Left lung (tissue), 10 donors: ENCODE data around the gene PI4KA. TPM values are rescaled to one million over a fixed set of nuclear protein-coding genes. Genes with fewer than 3 reads are reported as not detected.
A peak's percentile ranks its signal among the peaks of the same experiment; 100 is the strongest.

Experiments used
- ATAC-seq: fragments of 200-7000 bp; cut with Tn5 transposase; one replicate; pipeline ENCODE4 v1.9.1; 2020; ENCODE audit warnings: moderate library complexity
- DNase-seq, 4 donors: peaks; one replicate each; pipeline ENCODE4 v3.0.0-alpha.2; 2013 to 2020
- H3K27ac ChIP-seq, 2 donors: fragments of 200-600 bp; sonication (generic) in 1 of 2; one replicate each; pipeline versions ENCODE4 v1.5.0 to v1.8.0; 2020 to 2021
- H3K27me3 ChIP-seq, 2 donors: fragments of 200-600 bp; sonication (generic) in 1 of 2; one replicate each; pipeline versions ENCODE4 v1.5.0 to v1.8.0; 2020 to 2021
- H3K36me3 ChIP-seq, 2 donors: fragments of 200-600 bp; sonication (generic) in 1 of 2; one replicate each; pipeline versions ENCODE4 v1.5.0 to v1.8.0; 2020 to 2021
- H3K4me1 ChIP-seq, 2 donors: fragments of 200-600 bp; one replicate each; pipeline ENCODE4 v1.8.0; 2021
- H3K4me3 ChIP-seq, 2 donors: fragments of 200-600 bp; sonication (generic) in 1 of 2; one replicate each; pipeline versions ENCODE4 v1.5.0 to v1.8.0; 2020 to 2021; ENCODE audit warnings: mild to moderate bottlenecking in 1 of 2
- H3K9me3 ChIP-seq, 2 donors: fragments of 200-600 bp; sonication (generic) in 1 of 2; one replicate each; pipeline versions ENCODE4 v1.5.0 to v1.8.0; 2020 to 2021
- intact Hi-C, 2 donors: fragments of 100-400 bp; cut with DNase I; formaldehyde crosslinking; loops; one replicate each; pipeline versions ENCODE4 v1.11.2 to v1.14.2; 2022
- polyA plus RNA-seq, 6 donors: library from polyadenylated mRNA; unstranded; fragments of 120-200 nt; gene quantifications; one replicate each; pipeline ENCODE4 v1.2.1, GENCODE V29; 2013; ENCODE audit not compliant: insufficient read length in 6 of 6
- total RNA-seq, 2 donors: library from RNA; stranded (reverse); fragmentation: NEBNext Ultra II Directional; extraction: Animal tissue kit (Norgen Biotek cat#: 25700); gene quantifications; one replicate each; pipeline ENCODE4 v1.2.1, GENCODE V29; 2021
- TF ChIP-seq, protein P1 (sequence below), 2 donors: fragments of 200-600 bp; sonication (generic) in 1 of 2; IDR thresholded peaks; one replicate each; pipeline versions ENCODE4 v1.5.0 to v1.8.0; 2021; ENCODE audit warnings: antibody characterized with exemption in 2 of 2
- donor health status: DM: no; HTN: yes; CAD: no.
- donor health status: DM: no; HTN: no; CAD: no.

PI4KA gene
- total and polyA plus RNA-seq, 8 donors = 60.5 to 108 (median 70.0) TPM

GRCh38 chr22:20782596-20783299 lies 75.9 kb downstream of the PI4KA start:
- intact Hi-C loops = loop anchor here in 1 of 2 donors (10.0 kb wide), 1 partner anchor 58 kb away; no protein-coding TSS in a partner anchor
- H3K9me3 ChIP-seq = no peaks in the 10 kb centered on the region
- H3K27ac ChIP-seq = no peak overlapping the region
- H3K4me1 ChIP-seq = peaks cover 3 to 38% of the 10 kb centered on the region in 2 donors
- no peaks in the 10 kb centered on the region for H3K27me3 ChIP-seq
- H3K36me3 ChIP-seq = peaks cover 0 to 49% of the 10 kb centered on the region in 2 donors
- TF ChIP-seq, protein P1, sequence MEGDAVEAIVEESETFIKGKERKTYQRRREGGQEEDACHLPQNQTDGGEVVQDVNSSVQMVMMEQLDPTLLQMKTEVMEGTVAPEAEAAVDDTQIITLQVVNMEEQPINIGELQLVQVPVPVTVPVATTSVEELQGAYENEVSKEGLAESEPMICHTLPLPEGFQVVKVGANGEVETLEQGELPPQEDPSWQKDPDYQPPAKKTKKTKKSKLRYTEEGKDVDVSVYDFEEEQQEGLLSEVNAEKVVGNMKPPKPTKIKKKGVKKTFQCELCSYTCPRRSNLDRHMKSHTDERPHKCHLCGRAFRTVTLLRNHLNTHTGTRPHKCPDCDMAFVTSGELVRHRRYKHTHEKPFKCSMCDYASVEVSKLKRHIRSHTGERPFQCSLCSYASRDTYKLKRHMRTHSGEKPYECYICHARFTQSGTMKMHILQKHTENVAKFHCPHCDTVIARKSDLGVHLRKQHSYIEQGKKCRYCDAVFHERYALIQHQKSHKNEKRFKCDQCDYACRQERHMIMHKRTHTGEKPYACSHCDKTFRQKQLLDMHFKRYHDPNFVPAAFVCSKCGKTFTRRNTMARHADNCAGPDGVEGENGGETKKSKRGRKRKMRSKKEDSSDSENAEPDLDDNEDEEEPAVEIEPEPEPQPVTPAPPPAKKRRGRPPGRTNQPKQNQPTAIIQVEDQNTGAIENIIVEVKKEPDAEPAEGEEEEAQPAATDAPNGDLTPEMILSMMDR (IDR thresholded peaks at IDR 0.05) = no peak
- no peak overlapping the region for H3K4me3 ChIP-seq
- no peak for DNase-seq
- no peak for ATAC-seq

DNA sequence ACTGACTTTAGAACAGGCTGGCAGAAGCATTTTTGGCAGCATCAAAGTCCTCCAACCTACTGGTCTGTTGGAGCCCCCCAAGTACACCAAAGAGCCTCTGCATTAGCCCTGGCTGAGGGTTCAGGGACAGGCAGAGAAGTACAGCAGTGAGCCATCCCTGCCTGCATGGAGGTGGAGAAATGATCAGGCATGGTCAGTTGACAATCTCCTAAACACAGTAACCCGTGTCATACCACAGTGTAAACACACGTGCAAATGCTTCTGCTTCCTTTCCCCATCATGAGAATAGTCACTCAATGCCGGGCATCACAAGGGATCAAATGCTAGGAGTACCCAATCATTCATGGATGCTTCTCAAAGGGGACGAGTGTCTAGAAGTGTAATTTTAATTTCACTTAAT lies 76.5 kb downstream of the PI4KA start:
- intact Hi-C loops = loop anchor here in 1 of 2 donors (10.0 kb wide), 1 partner anchor 57 kb away; no protein-coding TSS in a partner anchor
- no peak for ATAC-seq
- Histone ChIP-seq H3K27ac (peak overlapping the region in 1 of 2 donors; percentile 5), H3K4me3 (no peak overlapping the region), H3K4me1 (peaks cover 7 to 44% of the 10 kb centered on the region in 2 donors), H3K36me3 (peaks cover 0 to 43% of the 10 kb centered on the region in 2 donors), H3K27me3 (no peaks in the 10 kb centered on the region), H3K9me3 (no peaks in the 10 kb centered on the region)
- DNase-seq = no peak
- TF ChIP-seq, protein P1 (IDR thresholded peaks at IDR 0.05) = no peak

GRCh38 chr22:20781272-20781990 lies 77.2 kb downstream of the PI4KA start:
- intact Hi-C loops = loop anchor here in 1 of 2 donors (10.0 kb wide), 1 partner anchor 57 kb away; no protein-coding TSS in a partner anchor
- H3K27me3 ChIP-seq = no peaks in the 10 kb centered on the region
- TF ChIP-seq, protein P1 (IDR thresholded peaks at IDR 0.05) = no peak
- peaks cover 0 to 36% of the 10 kb centered on the region in 2 donors for H3K36me3 ChIP-seq
- no peaks in the 10 kb centered on the region for H3K9me3 ChIP-seq
- peaks cover 7 to 44% of the 10 kb centered on the region in 2 donors for H3K4me1 ChIP-seq
- H3K4me3 ChIP-seq = no peak overlapping the region
- H3K27ac ChIP-seq = peak overlapping the region in 1 of 2 donors; percentile 5
- ATAC-seq (no peak), DNase-seq (no peak)

GRCh38 chr22:20779818-20780158 lies 78.8 kb downstream of the PI4KA start:
- peaks cover 0 to 23% of the 10 kb centered on the region in 2 donors for H3K36me3 ChIP-seq
- H3K9me3 ChIP-seq = no peaks in the 10 kb centered on the region
- no peaks in the 10 kb centered on the region for H3K27me3 ChIP-seq
- ATAC-seq = peak; percentile 9
- DNase-seq = no peak
- H3K4me3 ChIP-seq = no peak overlapping the region
- peaks cover 7 to 44% of the 10 kb centered on the region in 2 donors for H3K4me1 ChIP-seq
- TF ChIP-seq, protein P1 (IDR thresholded peaks at IDR 0.05) = no peak
- H3K27ac ChIP-seq = no peak overlapping the region
- intact Hi-C loops = loop anchor here in 1 of 2 donors (10.0 kb wide), 1 partner anchor 55 kb away; no protein-coding TSS in a partner anchor
